HG03064 (cell line): ENCODE data around the gene MROH7.
A peak's percentile ranks its signal among the peaks of the same experiment; 100 is the strongest.

ENCODE experiments used
- ATAC-seq: cut with Tn5 transposase; IDR thresholded peaks from one replicate; pipeline ENCODE4 v1.9.1; 2021; ENCODE audit warnings: low read depth; ENCODE audit not compliant: unreplicated experiment

MROH7 gene

GRCh38 chr1:54694771-54695170 lies 53.2 kb downstream of the MROH7 start:
- ATAC-seq, result no peak

- no peak for ATAC-seq
These were observed 53.6 kb downstream of the MROH7 start for GRCh38 chr1:54695221-54695620.

DNA sequence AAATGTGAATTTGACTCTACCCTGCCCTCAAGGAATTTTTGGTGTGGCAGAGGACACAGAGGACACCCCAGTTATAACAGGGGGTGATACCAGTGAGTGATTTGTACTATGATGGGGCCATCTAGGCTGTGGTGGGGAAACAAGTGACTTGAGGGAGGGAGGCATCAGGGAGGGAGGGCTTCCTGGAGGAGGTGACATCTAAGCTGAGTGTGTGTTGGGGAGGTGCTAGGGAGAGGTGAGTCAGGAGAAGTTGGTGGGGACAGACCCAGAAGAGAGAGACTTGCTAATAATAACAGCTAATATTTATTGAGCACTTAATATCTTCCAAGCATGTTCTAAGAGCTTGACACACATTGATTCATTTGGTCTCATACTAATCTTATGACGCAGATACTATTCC lies 54.2 kb downstream of the MROH7 start:
- no peak for ATAC-seq

GRCh38 chr1:54696262-54696661 lies 54.7 kb downstream of the MROH7 start:
- no peak for ATAC-seq

DNA sequence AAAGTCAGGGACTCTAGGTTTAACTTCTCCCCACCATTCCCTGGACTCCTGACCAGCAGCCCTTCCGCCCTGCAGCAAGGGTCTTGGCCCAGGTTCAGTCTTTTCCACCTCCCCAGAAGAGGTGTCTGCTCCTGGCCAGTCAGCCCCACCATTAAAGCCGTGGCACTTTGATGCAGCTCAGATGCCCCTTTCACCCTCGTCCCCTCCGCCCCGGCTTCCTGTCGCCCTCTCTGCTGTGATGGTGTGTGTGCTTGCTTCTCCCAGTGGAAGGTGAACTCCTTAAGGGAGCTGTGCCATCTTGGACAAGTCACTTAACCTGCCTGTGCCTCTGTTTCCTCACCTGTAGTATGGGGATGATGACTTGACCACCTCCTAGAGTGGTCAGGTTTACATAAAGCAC lies 56.3 kb downstream of the MROH7 start:
- ATAC-seq, result no peak

DNA sequence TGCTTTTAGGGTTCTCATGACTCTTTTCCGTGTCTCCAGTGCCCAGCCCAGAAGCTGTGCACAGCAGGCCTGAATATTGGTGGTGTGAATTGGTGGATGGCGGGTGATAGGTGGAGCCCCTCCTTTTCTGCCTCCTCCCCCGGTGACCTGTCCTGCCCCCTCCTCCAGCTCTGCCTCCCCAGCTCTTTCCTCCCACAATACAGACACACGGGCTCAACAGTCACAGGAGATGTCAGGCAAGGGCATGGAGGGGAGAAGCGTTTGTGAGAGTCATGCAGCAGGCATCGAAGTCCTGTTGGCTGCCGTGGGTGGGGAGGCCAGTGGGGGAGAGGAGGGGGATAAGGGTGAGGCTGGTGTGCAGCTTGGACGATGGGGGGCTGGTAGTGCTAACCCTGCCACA lies 56.8 kb downstream of the MROH7 start:
- no peak for ATAC-seq

- ATAC-seq, result no peak
These were observed 58.4 kb downstream of the MROH7 start for GRCh38 chr1:54699936-54700525.

DNA sequence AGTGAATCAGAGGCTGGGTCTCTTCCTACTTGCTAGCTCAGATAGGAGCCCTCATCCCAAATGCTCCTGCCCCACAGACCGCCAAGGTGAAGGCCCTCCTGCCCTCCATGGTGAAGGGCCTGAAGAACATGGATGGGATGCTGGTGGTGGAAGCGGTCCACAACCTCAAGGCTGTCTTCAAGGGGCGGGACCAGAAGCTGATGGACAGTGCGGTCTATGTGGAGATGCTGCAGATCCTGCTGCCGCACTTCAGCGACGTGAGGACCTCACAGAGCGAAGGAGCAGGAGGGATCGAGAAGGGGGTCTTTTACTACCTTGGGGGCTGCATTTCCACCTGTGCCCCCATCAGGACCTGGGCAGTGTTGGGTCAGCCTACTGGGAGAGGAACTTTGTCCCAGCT lies 59.5 kb downstream of the MROH7 start:
- no peak for ATAC-seq

DNA sequence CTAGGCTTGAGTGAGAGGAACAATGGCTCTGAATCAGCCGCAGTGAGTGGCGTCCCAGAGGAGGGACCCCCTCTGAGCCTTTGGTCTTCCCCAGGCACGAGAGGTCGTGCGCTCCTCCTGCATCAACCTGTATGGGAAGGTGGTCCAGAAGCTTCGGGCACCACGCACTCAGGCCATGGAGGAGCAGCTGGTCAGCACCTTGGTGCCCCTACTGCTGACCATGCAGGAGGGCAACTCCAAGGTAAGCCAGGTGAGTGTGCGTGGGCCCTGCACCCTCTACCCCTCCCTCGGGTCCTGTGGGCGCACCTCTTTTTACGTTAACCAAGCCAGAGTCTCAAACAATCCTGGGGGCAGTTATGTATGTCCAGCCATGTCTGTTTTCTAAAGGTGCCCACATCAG lies 60.4 kb downstream of the MROH7 start:
- no peak for ATAC-seq

DNA sequence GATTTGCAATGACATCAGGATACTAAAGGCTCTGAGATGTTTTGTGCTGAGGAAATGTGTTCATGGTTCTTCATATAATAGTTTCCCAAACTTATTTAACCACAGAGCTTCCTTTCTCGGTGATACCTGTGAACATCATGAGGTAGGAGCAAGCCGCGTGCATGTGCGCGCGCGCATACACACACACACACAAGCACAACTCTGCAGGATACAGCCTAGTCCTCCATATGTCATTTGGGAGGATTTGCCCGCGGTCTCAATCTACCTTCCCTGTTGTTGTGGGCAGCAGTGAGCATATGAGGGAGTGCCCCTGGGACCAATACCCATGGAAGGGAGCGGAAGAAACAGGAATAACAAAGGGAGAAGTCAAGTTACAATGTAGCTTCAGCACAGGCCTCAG lies 61.9 kb downstream of the MROH7 start:
- ATAC-seq, result no peak

DNA sequence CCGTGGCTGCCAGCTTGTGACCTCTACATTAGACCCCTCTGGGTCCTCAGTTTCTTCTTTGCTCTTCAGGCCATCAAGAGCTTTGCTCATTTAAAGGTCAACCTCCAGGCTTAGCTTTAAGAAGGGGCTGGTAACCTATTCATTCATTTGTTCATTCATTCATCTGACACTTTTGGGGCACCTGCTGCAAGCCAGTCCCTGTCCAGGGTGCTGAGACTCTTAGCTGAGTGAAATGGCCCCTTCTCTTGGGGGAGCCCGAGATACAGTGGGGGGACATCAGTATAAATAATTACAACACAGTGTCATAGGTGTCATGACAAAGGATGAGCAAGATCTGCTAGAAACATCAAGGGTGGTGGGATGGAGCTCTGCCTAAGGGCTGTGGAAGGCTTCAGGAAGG lies 63.6 kb downstream of the MROH7 start:
- ATAC-seq, result no peak

DNA sequence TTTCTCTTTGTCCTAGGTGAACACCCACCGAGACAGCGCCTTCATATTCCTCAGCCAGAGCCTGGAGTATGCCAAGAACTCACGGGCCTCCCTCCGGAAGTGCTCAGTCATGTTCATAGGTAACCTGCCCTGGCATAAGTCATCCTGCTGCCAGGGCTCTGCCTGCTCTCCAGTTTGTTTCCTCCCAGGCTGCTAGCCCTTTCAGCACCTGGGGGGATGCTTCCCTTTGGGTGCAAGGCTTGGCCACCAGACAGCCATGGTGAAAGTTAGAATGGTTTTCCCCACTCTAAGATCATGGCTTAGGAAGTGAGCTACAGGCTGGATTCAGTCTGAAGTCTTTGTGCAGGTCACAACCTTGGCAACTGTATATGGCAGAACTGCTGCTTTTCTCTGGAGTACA lies 64.8 kb downstream of the MROH7 start:
- ATAC-seq, result no peak

DNA sequence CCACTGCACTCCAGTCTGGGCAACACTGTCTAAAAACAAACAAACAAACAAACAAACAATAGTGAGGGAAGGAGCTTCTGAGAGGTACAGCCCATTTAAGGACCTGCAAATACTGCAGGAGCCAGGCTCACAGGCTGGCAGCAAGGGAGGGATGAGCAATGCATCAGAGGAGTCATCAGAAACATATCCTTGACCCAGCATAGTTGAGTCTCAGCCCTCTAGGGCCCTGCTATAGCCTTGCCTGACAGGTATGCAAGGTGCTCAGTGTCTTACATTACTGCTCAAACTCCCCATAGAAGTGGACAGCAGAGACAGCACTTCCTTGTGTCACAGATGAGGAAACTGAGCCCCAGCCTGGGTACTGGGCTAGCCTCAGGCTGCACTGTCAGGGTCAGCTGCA lies 66.8 kb downstream of the MROH7 start:
- no peak for ATAC-seq

DNA sequence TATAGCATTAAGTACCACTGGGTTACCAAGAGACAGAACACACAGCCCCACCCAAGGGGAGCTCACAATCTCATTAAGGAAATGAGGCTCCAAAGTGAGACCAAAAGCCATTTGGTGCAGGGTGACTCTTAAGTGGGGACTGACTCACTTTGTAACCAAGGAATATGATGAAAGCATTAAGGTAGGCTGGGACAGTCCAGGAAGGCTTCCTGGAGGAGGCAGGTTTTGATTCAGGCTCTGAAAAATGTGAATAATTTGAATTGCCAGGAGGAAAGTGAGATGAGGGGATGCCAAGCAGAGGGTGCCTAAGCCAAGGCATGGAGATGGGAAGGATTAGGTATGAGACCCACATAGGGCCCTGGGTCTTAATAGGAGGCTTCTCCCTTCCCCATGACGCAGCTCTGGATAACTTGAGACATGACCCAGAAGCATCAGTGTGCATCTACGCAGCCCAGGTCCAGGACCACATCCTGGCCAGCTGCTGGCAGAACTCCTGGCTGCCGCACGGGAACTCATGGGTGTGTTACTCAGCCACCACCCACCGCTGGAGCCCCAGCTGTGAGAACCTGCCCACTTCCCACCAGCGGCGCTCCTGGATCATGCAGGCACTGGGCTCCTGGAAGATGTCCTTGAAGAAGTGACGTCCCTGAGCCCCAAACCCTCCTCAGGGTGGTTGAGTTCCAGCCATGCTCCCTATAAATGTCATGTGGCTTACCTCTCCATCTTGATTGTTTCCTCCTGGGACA lies 68.1 kb downstream of the MROH7 start:
- no peak for ATAC-seq

GRCh38 chr1:54710434-54710833 lies 68.8 kb downstream of the MROH7 start:
- ATAC-seq, result no peak

DNA sequence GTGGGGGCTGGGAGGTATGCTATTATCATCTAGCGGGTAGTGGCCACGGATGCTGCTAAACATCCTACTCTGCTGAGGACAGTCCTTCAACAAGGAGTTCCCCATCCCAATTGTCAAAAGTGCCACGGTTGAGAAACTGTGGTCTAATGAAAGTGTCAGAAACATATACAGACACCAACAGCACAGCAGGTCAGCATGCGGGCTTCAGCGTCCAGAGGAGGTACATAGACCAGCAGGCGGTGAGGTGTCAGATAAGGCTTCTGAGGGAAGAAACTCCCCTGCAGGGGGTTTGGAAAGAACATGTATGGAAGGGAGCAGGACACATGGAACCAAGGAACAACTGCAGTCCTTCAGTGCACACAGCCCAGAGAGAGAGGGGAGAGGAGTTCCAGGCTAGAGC lies 69.3 kb downstream of the MROH7 start:
- ATAC-seq, result no peak

- no peak for ATAC-seq
These were observed 70.0 kb downstream of the MROH7 start for GRCh38 chr1:54711536-54711935.

GRCh38 chr1:54714881-54715492 lies 73.4 kb downstream of the MROH7 start:
- no peak for ATAC-seq

- ATAC-seq, result peak; percentile 96
These were observed 74.1 kb downstream of the MROH7 start, which contains the start of gene TTC4 for GRCh38 chr1:54715493-54716298. TTC4 (plus strand) TSS chr1:54715861; CDS start chr1:54715909, 48 bp downstream.

DNA sequence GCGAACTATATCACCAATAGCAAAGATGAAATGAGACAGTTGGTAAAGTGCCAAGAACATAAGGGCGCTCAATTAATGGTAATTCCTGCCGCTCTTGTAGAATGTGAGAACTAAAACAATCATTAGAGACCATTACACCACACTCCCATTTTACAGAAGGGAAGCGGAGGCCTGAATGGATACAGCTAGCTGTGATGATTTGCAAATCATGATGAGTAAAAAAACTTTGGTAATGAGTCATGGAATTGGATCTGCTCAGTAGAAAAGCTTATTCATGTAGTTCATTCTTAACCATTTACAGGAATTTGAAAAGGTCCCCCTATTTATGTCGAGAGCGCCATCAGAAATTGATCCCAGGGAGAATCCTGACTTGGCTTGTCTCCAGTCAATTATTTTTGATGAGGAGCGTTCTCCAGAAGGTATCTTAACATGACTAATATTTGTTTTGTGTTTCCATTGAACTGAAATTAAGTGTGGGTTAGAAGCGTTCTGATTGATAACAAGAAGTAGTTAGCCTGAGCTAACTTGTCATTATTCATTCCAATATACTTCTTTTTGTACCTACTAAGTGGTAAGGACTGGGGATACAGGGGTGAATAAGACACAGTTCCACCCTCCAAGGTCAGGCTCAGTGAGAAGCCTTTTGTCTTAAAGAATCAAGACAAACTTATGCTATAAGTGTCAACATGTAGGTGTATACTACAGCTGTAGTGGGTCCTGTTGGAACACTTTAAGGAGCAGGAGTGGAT lies 74.9 kb downstream of the MROH7 start:
- no peak for ATAC-seq
